GM19372 (cell line): ENCODE results near the gene ANKRD17.

Experiments
- ATAC-seq: cut with Tn5 transposase; IDR thresholded peaks from one replicate; pipeline ENCODE4 v1.9.1; 2021; ENCODE audit warnings: mild to moderate bottlenecking, low read depth, moderate library complexity; ENCODE audit not compliant: unreplicated experiment

ANKRD17 gene

DNA sequence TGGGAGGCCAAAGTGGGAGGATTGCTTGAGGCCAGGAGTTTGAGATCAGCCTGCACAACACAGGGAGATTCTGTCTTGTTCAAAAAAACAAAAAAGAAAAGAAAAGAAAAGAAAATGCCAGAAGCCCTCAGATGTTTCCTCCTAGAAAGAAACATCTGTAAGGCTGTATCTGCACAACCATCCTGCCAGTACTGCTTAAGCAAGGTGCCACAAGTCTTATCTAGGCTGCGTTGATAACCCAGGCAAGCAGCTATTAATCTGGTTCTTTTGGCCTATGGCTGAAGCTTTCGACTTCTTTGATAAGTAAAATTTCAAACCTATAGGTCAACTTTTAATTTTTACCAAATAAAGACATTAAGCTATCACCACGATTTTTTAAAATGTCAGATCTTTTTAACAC, 192.2 kb downstream of the ANKRD17 start:
- ATAC-seq: no peak

DNA sequence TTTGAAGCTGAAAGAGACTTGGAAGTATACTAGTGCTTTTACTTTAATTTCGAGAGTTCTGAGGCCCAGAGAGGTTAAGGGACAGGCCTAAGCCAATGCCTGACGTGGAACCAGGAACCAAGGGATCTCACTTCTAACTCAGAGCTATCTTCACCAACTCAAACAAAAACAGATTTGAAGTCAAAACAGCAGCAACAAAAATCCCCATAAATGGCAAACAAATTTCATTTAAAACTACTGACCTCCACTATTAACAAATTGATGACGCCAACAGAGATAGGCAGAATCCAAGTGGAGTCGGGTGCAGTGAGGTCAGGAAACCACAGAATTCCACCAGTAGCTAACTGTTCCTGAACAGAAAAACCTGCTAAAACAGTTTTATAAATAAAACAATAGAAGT, 194.1 kb downstream of the ANKRD17 start:
- no peak for ATAC-seq

DNA sequence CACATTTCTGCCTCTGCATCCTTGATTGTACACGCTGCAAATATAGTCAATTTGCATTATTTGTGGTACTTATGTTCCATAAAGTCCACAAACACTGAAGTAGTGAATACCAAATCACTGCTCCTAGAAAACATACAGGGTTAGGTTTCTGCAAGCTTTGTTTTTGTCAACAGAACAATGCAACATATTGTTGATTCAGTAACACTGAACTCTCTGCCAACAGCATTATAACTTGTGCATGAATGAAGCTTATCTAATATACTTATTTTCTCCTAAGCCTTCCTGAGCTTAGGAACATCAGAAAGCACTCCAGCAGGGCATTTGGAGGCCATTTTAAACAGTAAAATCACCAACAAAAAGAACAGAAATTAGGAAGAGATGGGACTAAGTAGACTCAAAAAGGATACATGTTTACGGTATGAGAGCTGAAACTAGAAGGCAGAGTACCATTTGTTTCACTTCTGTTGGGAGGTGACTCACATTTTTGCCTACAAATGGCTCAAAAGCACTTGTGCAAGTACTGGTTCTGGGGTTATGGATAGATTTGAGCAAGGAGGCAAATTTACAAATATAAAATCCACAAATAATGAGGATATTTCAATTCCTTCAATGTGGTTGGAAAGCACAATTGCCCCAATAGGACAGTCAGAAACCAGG, 203.2 kb downstream of the ANKRD17 start:
- ATAC-seq: peak; percentile 72

DNA sequence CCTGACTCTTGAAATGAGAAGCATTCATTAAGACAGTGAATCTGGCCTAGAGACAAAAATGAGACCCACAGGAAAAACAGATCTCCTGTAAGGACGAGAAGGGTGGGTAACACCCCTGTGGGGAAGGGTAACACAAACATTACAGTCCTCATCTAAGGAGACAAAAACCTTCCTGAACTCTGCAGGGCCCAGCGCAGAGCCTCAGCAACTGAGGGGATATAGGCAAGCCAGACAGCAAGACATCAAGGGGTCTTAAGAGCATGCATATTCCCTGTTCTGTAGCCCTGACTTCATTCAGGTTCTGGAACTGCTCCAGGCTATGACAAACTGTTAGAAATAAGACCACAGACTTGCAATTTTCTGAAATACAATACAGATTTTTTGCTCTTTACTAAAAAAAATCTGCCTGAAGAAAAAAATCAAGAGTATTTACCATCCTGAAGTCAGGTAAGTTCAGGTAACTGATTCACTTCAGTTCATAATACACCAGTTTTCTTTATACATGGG, 204.6 kb downstream of the ANKRD17 start:
- ATAC-seq: no peak

DNA sequence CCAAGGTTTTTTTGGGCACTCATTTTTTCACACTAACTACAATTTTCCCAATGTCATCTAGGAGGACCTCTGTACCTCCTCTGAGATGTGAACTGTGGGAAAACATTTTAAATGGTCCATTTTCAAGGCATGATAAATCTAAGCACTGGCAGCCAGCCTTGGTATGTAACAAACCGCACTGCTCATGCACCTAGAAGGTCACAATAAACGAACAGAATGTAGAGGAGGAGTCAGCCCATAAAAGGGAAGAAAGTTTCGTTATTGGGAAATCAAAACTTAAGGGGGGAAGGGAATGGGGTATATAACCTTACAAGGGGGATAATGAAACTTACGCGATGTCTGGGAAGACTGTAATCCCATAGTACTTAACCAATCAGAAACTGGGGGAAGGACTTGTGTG, 205.5 kb downstream of the ANKRD17 start:
- ATAC-seq: no peak

DNA sequence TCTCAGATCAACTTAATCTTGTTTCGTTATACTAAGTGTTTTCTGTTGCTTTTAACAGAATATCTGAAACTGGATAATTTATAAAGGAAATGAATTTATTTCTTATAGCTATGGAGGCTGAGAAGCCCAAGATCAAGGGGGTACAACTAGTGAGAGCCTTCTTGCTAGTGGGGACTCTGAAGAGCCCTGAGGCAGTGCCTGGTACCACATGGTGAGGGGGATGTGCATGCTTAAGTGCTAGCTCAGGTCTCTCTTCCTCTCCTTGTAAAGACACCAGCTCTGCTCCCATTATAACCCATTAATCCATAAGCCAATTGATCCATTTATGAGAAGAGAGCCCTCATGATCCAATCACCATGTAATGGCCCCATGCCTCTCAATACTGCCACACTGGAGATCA, 207.0 kb downstream of the ANKRD17 start:
- ATAC-seq: no peak

DNA sequence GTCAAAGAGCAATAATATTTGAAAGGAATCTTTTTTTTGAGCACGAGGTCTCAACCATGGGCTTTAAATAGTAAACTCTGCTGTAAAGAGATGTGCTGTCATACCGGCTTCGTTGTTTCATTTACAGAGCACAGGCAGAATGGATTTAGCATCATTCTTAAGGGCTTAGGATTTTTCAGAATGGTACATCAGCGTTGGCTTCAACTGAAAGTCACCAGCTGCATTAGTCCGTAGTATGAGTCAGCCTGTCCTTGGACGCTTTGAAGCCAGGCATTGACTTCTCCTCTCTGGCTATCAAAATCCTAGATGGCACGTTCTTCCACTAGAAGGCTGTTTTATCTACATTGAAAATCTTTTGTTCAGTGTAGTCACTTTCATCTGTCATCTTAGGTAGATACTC, 212.7 kb downstream of the ANKRD17 start:
- no peak for ATAC-seq

DNA sequence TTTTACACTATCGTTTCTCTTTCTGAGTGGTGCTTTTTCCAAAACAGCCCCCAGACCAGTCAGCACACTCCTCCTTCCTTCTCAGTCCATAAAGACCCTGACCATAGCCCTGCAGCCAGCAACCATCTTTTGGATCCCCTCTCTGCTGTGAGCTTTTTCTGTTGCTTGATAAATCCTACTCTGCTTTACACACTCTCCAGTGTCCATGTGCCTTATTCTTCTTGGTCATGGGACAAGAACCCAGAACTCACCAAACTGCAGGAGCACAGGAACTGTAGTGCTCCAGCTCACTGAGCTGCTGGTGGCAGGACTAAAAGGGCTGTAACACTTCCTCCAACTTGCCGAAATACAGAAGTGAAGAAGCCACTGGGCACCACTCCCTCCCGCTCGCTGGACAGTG, 221.5 kb downstream of the ANKRD17 start:
- no peak for ATAC-seq

DNA sequence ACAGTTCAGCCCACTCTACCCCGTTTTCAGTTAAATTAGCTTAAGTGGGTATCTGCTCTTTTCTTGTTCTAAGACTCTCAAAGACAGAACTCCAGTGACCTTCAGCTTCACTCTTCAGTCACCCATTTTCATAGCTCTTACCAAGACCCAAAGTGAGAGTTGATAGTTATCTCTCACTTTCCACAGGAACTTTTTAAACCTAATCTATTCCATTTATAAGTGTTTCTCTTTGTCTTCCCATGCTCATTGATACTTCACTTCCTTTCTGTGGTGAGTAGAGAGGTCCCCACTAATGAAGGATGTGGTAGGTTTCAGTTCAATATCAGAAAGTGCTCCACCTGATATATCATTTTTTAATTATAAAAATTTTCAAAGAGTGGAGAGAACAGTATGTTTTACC, 222.5 kb downstream of the ANKRD17 start:
- ATAC-seq: no peak

DNA sequence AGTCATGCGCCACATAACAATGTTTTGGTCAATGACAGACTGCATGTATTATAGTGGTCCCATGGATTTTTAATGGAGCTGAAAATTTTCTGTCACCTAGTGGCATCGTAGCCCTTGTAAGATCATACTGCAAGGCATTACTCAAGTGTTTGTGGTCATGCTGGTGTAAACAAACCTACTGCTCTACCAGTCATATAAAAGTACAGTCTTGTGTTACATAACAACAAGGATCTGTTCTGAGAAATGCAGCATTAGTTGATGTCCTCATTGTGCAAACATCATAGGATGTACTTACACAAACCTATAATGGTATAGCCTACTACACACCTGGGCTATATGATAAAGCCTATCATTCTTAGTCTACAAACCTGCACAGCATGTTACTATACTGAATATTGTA, 223.7 kb downstream of the ANKRD17 start:
- ATAC-seq: no peak

DNA sequence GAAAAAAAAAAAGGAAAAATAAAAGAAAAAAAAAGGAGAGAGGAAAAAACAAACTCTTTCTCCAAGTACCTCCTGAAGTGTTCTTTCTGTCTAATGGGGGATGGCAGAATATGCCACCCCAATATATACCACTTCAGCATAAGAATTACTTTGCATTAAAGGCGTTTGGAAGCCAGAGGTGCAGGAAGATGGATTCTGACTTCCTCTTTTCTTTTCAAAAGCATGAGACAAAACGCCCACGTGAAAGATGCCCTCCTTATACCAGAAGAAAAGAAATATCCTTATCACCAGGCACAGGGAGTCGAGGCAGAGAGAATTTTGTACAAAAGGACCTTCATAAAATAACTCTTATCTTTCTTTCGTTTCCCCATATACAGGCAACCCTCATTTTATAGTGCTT, 230.0 kb downstream of the ANKRD17 start:
- ATAC-seq: no peak
